Lung (tissue), 12 donors: ENCODE measurements around the gene CDH19. TPM values are rescaled to one million over a fixed set of nuclear protein-coding genes. Genes with fewer than 3 reads are reported as not detected.
A peak's percentile ranks its signal among the peaks of the same experiment; 100 is the strongest.

Experiments
- ATAC-seq: fragments of 200-7000 bp; cut with Tn5 transposase; one replicate; pipeline ENCODE4 v1.9.1; 2020; ENCODE audit warnings: moderate number of reproducible peaks; ENCODE audit not compliant: insufficient read depth, low FRiP score
- DNase-seq, 3 donors: peaks; one replicate each; pipeline ENCODE4 v3.0.0-alpha.2; 2013 to 2017
- H3K27ac ChIP-seq, 2 donors: one replicate each; pipeline ENCODE4 v1.5.1; 2013; ENCODE audit warnings: mild to moderate bottlenecking in 2 of 2, moderate library complexity in 2 of 2, control low read depth in 1 of 2, inconsistent platforms in 1 of 2, low read depth in 1 of 2, low read length in 1 of 2
- H3K27me3 ChIP-seq, 3 donors: one replicate each; pipeline ENCODE4 v1.5.1; 2013; ENCODE audit warnings: low read length in 2 of 3; ENCODE audit not compliant: control insufficient read depth in 3 of 3, insufficient read depth in 3 of 3
- H3K36me3 ChIP-seq, 4 donors: one replicate each; pipeline ENCODE4 v1.5.1; 2013; ENCODE audit warnings: low read length in 4 of 4, mild to moderate bottlenecking in 1 of 4, moderate library complexity in 1 of 4; ENCODE audit not compliant: control insufficient read depth in 4 of 4, insufficient read depth in 4 of 4
- H3K4me1 ChIP-seq, 5 donors: one replicate each; pipeline ENCODE4 v1.5.1; 2013; ENCODE audit warnings: low read length in 5 of 5, mild to moderate bottlenecking in 2 of 5, moderate library complexity in 1 of 5; ENCODE audit not compliant: control insufficient read depth in 5 of 5, insufficient read depth in 5 of 5
- H3K4me3 ChIP-seq: one replicate; pipeline ENCODE4 v1.5.1; 2013; ENCODE audit warnings: mild to moderate bottlenecking, control low read depth, moderate library complexity
- H3K9ac ChIP-seq, 2 donors: one replicate each; pipeline ENCODE4 v1.5.1; 2013; ENCODE audit warnings: low read length in 2 of 2, control low read depth in 1 of 2; ENCODE audit not compliant: insufficient read depth in 1 of 2
- H3K9me3 ChIP-seq, 4 donors: one replicate each; pipeline ENCODE4 v1.5.1; 2013; ENCODE audit warnings: low read length in 3 of 4, mild to moderate bottlenecking in 1 of 4, moderate library complexity in 1 of 4; ENCODE audit not compliant: control insufficient read depth in 4 of 4, insufficient read depth in 3 of 4
- CTCF ChIP-seq: IDR thresholded peaks from 2 replicates; pipeline ENCODE4 v1.5.1; 2012; ENCODE audit warnings: mild to moderate bottlenecking; ENCODE audit errors: control extremely low read depth, extremely low read depth
- WGBS, 2 donors: extraction: QIAGEN DNeasy Blood & Tissue Kit; methylation state at CpG; one replicate each; pipeline ENCODE4 v1.1.7; 2013; 5-methylcytosine and 5-hydroxymethylcytosine counted together
- polyA plus RNA-seq, 2 donors: library from polyadenylated mRNA; stranded (reverse); fragments of 200-250 nt; gene quantifications; one replicate each; pipeline ENCODE4 v1.2.1, GENCODE V29; 2013
- total RNA-seq, 2 donors: library from RNA; depleted of rRNA in 1 of 2; stranded (reverse); fragments of >200 nt in 1 of 2; gene quantifications; one replicate each; pipeline ENCODE4 v1.2.1, GENCODE V29; 2014 to 2021
- donor health status: control.
- donor health status: control.
- donor health status: Bipolar disorder and iron deficiency.
- donor health status: healthy.
- donor health status: DM: yes; HTN: yes; CAD: no.

Gene CDH19
- total and polyA plus RNA-seq, 4 donors = 0.13 to 1.7 (median 0.95) TPM

GRCh38 chr18:66523219-66523991 is 80.5 kb downstream of the CDH19 start:
- H3K9me3 ChIP-seq = no peaks in the 10 kb centered on the region
- H3K4me1 ChIP-seq = no peaks in the 10 kb centered on the region
- H3K27me3 ChIP-seq = no peaks in the 10 kb centered on the region
- no peaks in the 10 kb centered on the region for H3K36me3 ChIP-seq
- no peak overlapping the region for H3K9ac ChIP-seq
- DNase-seq (no peak), ATAC-seq (no peak)
- H3K27ac ChIP-seq = no peak overlapping the region
- WGBS, 2 donors = 88 to 89% methylated on average over 18 of the region's 18 CpGs
- no peak for TF ChIP-seq CTCF
- no peak overlapping the region for H3K4me3 ChIP-seq

DNA sequence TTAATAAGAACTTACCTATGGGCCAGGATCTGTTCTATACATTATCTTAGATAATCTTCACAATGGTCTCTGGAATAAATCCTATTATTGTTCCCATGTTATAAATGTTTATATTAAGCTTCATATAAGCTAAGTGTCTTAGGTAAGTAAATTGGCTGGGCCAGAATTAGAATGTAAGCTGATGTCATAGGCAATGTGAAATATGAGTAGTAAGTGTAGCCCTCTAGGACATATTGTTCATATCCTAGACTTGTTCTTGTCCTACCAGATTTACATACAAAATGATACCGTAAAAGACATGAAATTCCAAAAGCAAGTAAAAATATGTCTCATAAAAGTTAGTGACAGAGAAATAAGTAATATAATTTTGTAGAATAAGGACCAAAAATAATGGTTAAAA is 89.9 kb downstream of the CDH19 start:
- 87 to 93% methylated on average over 1 of the region's 1 CpG for WGBS, 2 donors
- H3K36me3 ChIP-seq = no peaks in the 10 kb centered on the region
- H3K27ac ChIP-seq = no peak overlapping the region
- no peaks in the 10 kb centered on the region for H3K27me3 ChIP-seq
- DNase-seq (no peak), ATAC-seq (no peak)
- H3K4me1 ChIP-seq = no peaks in the 10 kb centered on the region
- no peak for TF ChIP-seq CTCF
- H3K9me3 ChIP-seq = no peaks in the 10 kb centered on the region
- H3K9ac ChIP-seq = no peak overlapping the region
- H3K4me3 ChIP-seq = no peak overlapping the region

GRCh38 chr18:66511792-66512191 is 92.1 kb downstream of the CDH19 start:
- no peak overlapping the region for H3K4me3 ChIP-seq
- no peaks in the 10 kb centered on the region for H3K9me3 ChIP-seq
- peak; percentile 58 for ATAC-seq
- no peaks in the 10 kb centered on the region for H3K36me3 ChIP-seq
- peak in 1 of 3 donors; percentile 3 for DNase-seq
- H3K9ac ChIP-seq = no peak overlapping the region
- H3K27me3 ChIP-seq = no peaks in the 10 kb centered on the region
- H3K27ac ChIP-seq = no peak overlapping the region
- H3K4me1 ChIP-seq = no peaks in the 10 kb centered on the region
- TF ChIP-seq CTCF = no peak

GRCh38 chr18:66511289-66511688 is 92.6 kb downstream of the CDH19 start:
- WGBS, 2 donors = 35 to 79% methylated on average over 2 of the region's 2 CpGs
- H3K27me3 ChIP-seq = no peaks in the 10 kb centered on the region
- no peak overlapping the region for H3K4me3 ChIP-seq
- no peaks in the 10 kb centered on the region for H3K9me3 ChIP-seq
- H3K4me1 ChIP-seq = no peaks in the 10 kb centered on the region
- H3K36me3 ChIP-seq = no peaks in the 10 kb centered on the region
- no peak for TF ChIP-seq CTCF
- ATAC-seq = no peak
- no peak overlapping the region for H3K27ac ChIP-seq
- no peak for DNase-seq
- H3K9ac ChIP-seq = no peak overlapping the region
